ENCODE results near the gene BTBD6. TPM values are rescaled to one million over a fixed set of nuclear protein-coding genes. Genes with fewer than 3 reads are reported as not detected.

The BTBD6 gene
- total RNA-seq, 2 experiments from 2014 or later: 44.2 to 45.7 TPM

- Mint-ChIP-seq H3K36me3 (ENCODE audit: low read depth) (peaks cover 18% of the 10 kb centered on the region), H3K27me3 (no peaks in the 10 kb centered on the region), H3K27ac (no peak overlapping the region), H3K4me1 (no peaks in the 10 kb centered on the region), H3K4me3 (no peak overlapping the region), H3K9me3 (peaks cover 5% of the 10 kb centered on the region)
- POLR2A ChIA-PET: no interaction called here
- no peak for DNase-seq
- CTCF ChIA-PET: interaction anchor here (1.1 kb wide), 1 partner anchor 137 kb away, joined by 3 read pairs; no protein-coding TSS in a partner anchor
These were observed 33.9 kb upstream of the BTBD6 start for GRCh38 chr14:105214324-105214915.

- no peak overlapping the region for H3K27ac Mint-ChIP-seq
- no peak overlapping the region for H3K4me3 Mint-ChIP-seq
- H3K4me1 Mint-ChIP-seq: no peaks in the 10 kb centered on the region
- ChIA-PET POLR2A (no interaction called here), CTCF (no interaction called here)
- peaks cover 5% of the 10 kb centered on the region for H3K9me3 Mint-ChIP-seq
- DNase-seq: no peak
- H3K27me3 Mint-ChIP-seq: no peaks in the 10 kb centered on the region
- peaks cover 20% of the 10 kb centered on the region for H3K36me3 Mint-ChIP-seq (ENCODE audit: low read depth)
These were observed 32.7 kb upstream of the BTBD6 start for GRCh38 chr14:105215602-105216001.

GRCh38 chr14:105216490-105217247 lies 31.7 kb upstream of the BTBD6 start:
- DNase-seq: no peak
- no peak overlapping the region for H3K27ac Mint-ChIP-seq
- no peaks in the 10 kb centered on the region for H3K4me1 Mint-ChIP-seq
- no peak overlapping the region for H3K4me3 Mint-ChIP-seq
- POLR2A ChIA-PET: no interaction called here
- peaks cover 20% of the 10 kb centered on the region for H3K36me3 Mint-ChIP-seq (ENCODE audit: low read depth)
- CTCF ChIA-PET: no interaction called here
- H3K27me3 Mint-ChIP-seq: no peaks in the 10 kb centered on the region
- H3K9me3 Mint-ChIP-seq: peaks cover 5% of the 10 kb centered on the region

GRCh38 chr14:105217774-105218173 lies 30.6 kb upstream of the BTBD6 start:
- Mint-ChIP-seq H3K36me3 (ENCODE audit: low read depth) (peaks cover 27% of the 10 kb centered on the region), H3K27me3 (no peaks in the 10 kb centered on the region), H3K4me1 (no peaks in the 10 kb centered on the region), H3K27ac (no peak overlapping the region), H3K9me3 (peaks cover 5% of the 10 kb centered on the region), H3K4me3 (no peak overlapping the region)
- no peak for DNase-seq
- ChIA-PET POLR2A (no interaction called here), CTCF (no interaction called here)

- POLR2A ChIA-PET: no interaction called here
- Mint-ChIP-seq H3K27ac (no peak overlapping the region), H3K4me3 (no peak overlapping the region), H3K4me1 (no peaks in the 10 kb centered on the region), H3K27me3 (no peaks in the 10 kb centered on the region), H3K9me3 (peaks cover 5% of the 10 kb centered on the region), H3K36me3 (ENCODE audit: low read depth) (peaks cover 32% of the 10 kb centered on the region)
- no peak for DNase-seq
- CTCF ChIA-PET: no interaction called here
These were observed 29.7 kb upstream of the BTBD6 start for GRCh38 chr14:105218611-105219010.

GRCh38 chr14:105219043-105219612 lies 29.2 kb upstream of the BTBD6 start:
- CTCF ChIA-PET: no interaction called here
- Mint-ChIP-seq H3K36me3 (ENCODE audit: low read depth) (peaks cover 32% of the 10 kb centered on the region), H3K9me3 (peaks cover 5% of the 10 kb centered on the region), H3K4me3 (no peak overlapping the region), H3K27me3 (no peaks in the 10 kb centered on the region), H3K4me1 (no peaks in the 10 kb centered on the region), H3K27ac (no peak overlapping the region)
- DNase-seq: no peak
- POLR2A ChIA-PET: no interaction called here

- peaks cover 5% of the 10 kb centered on the region for H3K9me3 Mint-ChIP-seq
- peaks cover 31% of the 10 kb centered on the region for H3K36me3 Mint-ChIP-seq (ENCODE audit: low read depth)
- CTCF ChIA-PET: no interaction called here
- H3K27ac Mint-ChIP-seq: no peak overlapping the region
- H3K4me3 Mint-ChIP-seq: no peak overlapping the region
- no peaks in the 10 kb centered on the region for H3K4me1 Mint-ChIP-seq
- no peak for DNase-seq
- H3K27me3 Mint-ChIP-seq: no peaks in the 10 kb centered on the region
- POLR2A ChIA-PET: no interaction called here
These were observed 28.6 kb upstream of the BTBD6 start for GRCh38 chr14:105219753-105220152.

GRCh38 chr14:105220699-105221597 lies 27.4 kb upstream of the BTBD6 start:
- no peaks in the 10 kb centered on the region for H3K27me3 Mint-ChIP-seq

GRCh38 chr14:105221598-105222178 lies 26.6 kb upstream of the BTBD6 start:
- peaks cover 26% of the 10 kb centered on the region for H3K36me3 Mint-ChIP-seq (ENCODE audit: low read depth)
- ChIA-PET POLR2A (no interaction called here), CTCF (no interaction called here)
- H3K4me1 Mint-ChIP-seq: no peaks in the 10 kb centered on the region
- no peak overlapping the region for H3K4me3 Mint-ChIP-seq
- no peak overlapping the region for H3K27ac Mint-ChIP-seq
- DNase-seq: no peak
- H3K27me3 Mint-ChIP-seq: no peaks in the 10 kb centered on the region
- no peaks in the 10 kb centered on the region for H3K9me3 Mint-ChIP-seq

More at GRCh38 chr14:105220699-105221597, 27.4 kb upstream of the BTBD6 start:
- POLR2A ChIA-PET: no interaction called here
- Mint-ChIP-seq H3K9me3 (no peaks in the 10 kb centered on the region), H3K27ac (no peak overlapping the region), H3K4me3 (no peak overlapping the region), H3K36me3 (ENCODE audit: low read depth) (peaks cover 25% of the 10 kb centered on the region), H3K4me1 (no peaks in the 10 kb centered on the region)
- no peak for DNase-seq
- CTCF ChIA-PET: no interaction called here

GRCh38 chr14:105223260-105223659 lies 25.1 kb upstream of the BTBD6 start:
- Mint-ChIP-seq H3K9me3 (no peaks in the 10 kb centered on the region), H3K4me1 (no peaks in the 10 kb centered on the region), H3K27ac (no peak overlapping the region), H3K27me3 (no peaks in the 10 kb centered on the region), H3K36me3 (ENCODE audit: low read depth) (peaks cover 29% of the 10 kb centered on the region), H3K4me3 (no peak overlapping the region)
- CTCF ChIA-PET: interaction anchor here (1.4 kb wide), 1 partner anchor 21 kb away, joined by 3 read pairs; no protein-coding TSS in a partner anchor
- no peak for DNase-seq
- POLR2A ChIA-PET: no interaction called here

GRCh38 chr14:105223770-105224544 lies 24.4 kb upstream of the BTBD6 start:
- no peak for DNase-seq
- Mint-ChIP-seq H3K27ac (no peak overlapping the region), H3K4me1 (no peaks in the 10 kb centered on the region), H3K36me3 (ENCODE audit: low read depth) (peaks cover 28% of the 10 kb centered on the region), H3K4me3 (no peak overlapping the region), H3K9me3 (no peaks in the 10 kb centered on the region), H3K27me3 (no peaks in the 10 kb centered on the region)
- ChIA-PET POLR2A (no interaction called here), CTCF (interaction anchor here (0.5 to 1.4 kb wide), 2 partner anchors 22 to 142 kb away, joined by 3 read pairs; no protein-coding TSS in a partner anchor)

- POLR2A ChIA-PET: no interaction called here
- H3K9me3 Mint-ChIP-seq: no peaks in the 10 kb centered on the region
- no peaks in the 10 kb centered on the region for H3K27me3 Mint-ChIP-seq
- peaks cover 21% of the 10 kb centered on the region for H3K36me3 Mint-ChIP-seq (ENCODE audit: low read depth)
- DNase-seq: no peak
- no peak overlapping the region for H3K4me3 Mint-ChIP-seq
- no peak overlapping the region for H3K27ac Mint-ChIP-seq
- CTCF ChIA-PET: no interaction called here
- no peaks in the 10 kb centered on the region for H3K4me1 Mint-ChIP-seq
These were observed 23.3 kb upstream of the BTBD6 start for GRCh38 chr14:105224845-105225570.

Data from activated CD4-positive, alpha-beta memory T cell treated with anti-CD3 and anti-CD28 coated beads, Interleukin-2, amount 10 ng/mL, durations not matched to agents 7 days and 5 days (primary cell).